Measurements from ENCODE around the gene LTB4R2.

LTB4R2 gene

DNA sequence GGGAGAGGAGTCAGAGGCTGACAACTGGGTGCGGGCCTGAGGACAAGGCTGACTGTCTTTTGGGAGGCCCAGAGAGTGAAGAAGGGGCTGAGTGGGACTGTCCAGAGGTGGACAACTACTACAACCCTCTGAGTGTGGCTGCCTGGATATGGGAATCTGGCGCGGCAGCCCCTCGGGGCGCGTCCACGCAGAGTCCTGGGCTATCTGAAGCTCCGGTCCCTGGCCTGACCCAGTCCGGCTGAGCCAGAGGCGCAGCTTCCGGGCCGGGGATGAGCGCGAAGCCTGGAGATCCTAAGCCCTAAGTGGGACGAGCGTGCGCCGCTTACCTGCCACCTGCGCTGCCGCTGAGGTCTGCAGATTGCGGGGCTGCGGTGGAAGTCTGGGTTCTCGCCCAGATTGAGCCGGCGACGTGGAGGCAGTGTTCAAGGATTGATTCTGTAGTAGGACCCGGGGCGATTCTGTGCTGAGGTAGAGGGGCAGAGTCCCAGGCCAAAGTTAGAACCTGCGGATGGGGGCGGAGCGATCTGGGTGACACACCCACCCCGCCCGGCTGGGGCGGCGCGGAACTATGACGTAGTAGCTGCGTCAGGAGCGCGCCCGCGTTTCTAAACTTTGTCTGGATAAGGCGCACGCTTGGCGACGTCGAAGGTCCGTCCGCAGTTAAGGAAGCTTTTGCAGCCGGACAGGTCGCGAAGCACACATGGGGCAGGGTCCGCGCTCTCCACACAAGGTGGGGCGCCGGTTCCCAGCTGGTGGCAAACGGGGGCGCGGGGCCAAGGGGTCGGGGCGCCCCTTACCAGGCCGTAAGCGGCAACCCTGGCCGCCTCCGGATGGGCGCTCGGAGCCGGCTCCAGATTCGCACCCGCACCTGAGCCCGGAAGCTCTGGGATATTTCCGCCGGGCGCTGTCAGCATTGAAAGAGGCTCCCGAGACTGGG lies 10.4 kb upstream of the LTB4R2 start, which contains the start of the genes DHRS1 and NOP9:
TSS of gene DHRS1 (minus strand) at position 526 of the 937 bp plus-strand sequence. CDS start 674 bp downstream, outside the sequence.
TSS of gene NOP9 (plus strand) at position 596 of the 937 bp plus-strand sequence. CDS start at position 701, 105 bp downstream.
- peak; percentile 83 to 88 for DNase-seq (ENCODE audit: low read depth in 2 of 2)

DNA sequence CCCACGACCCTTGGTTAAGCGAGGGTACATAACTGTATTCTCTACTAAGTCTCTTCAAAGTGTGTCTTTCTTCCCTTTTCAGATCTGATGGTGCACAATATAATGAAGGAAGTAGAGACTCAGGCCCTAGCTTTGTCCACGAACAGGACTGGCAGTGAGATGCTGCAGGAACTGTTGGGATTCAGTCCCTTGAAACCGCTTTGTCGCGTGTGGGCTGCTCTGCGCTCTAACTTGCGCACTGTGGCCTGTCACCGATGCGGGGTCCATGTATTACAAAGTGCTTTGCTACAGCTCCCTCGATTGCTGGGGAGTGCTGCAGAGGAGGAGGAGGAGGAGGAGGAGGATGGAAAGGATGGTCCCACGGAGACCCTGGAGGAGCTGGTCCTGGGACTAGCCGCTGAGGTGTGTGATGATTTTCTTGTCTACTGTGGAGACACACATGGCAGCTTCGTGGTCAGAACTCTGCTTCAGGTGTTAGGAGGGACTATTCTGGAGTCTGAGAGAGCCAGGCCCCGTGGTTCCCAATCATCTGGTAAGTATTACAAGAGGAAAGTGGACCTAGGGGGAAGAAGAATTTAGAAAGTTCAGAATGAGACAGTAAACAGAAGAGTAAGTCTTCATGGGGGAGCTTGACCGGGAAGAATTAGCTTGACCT lies 9.5 kb upstream of the LTB4R2 start:
- DNase-seq (ENCODE audit: low read depth in 2 of 2): no peak

DNA sequence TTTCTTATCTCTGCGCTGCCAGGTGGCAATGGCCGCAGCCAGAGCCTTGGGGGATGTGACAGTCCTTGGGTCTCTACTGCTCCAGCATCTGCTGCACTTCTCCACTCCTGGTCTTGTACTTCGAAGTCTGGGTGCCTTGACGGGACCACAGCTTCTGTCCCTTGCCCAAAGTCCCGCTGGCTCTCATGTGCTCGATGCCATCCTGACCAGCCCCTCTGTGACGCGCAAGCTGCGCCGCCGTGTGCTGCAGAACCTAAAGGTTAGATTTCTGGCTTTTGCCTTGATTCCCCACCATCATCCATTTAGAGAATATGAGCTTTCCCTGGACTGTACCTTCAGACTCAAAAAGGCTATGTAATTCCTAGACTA lies 5.9 kb upstream of the LTB4R2 start:
- no peak for DNase-seq (ENCODE audit: low read depth in 2 of 2)

DNA sequence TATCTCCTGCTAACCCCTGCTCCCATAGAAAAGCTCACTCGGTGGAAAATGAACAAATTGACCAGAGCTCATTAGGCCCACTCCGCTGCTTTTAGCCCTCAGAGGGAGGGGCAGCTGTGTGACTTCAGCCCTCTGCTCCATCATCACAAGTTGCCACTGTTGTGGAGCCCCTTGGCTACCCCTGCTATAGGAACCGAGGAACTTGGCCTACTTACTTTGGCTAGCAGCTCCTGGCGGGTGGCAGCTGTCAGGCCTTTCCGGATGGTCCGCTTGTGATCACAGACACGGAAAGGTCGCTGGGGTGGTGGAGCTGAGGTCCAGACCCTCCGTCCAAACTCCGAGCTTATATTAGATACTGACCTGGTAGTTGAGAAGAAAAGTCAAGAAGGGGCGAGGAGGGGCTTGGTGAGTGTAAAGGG lies 2.8 kb upstream of the LTB4R2 start:
- no peak for DNase-seq (ENCODE audit: low read depth in 2 of 2)

DNA sequence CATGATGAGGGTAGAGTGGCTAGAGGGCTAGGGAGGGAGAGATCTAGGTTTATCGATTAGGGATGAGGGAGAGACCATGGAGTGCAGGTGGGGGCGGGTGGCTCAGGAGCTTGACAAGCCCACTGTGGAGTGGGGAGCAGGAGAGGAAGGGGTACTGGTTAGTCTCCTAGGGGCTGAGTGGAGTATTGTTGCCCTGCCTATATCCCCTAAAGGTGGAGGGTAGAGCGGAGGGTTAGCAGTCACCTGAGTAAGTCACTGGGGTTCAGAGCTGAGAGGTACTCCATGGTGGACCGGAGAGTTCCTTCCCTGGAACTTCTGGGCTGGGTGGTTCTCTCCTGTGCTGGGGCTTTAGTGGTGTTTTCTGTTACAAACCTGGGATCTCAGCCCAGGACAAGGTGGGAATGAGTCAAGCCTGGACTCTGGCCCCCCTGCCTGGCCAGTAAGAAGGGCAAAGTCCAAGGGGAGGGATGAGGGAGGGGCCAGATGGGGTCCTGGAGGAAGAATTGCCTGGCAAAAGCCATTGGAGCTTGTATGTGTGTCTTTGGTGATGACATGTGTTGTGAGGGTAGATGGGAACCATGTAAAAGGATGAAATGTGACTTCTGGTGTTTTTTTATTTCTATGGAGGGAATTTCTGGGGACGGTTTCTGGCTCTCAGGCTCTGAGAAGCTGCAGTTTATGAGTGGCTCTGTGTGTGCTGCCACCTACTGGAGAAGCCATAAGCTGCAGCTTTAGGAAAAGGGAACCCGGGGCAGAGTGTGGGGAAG lies 2.2 kb upstream of the LTB4R2 start, which contains the start of gene CIDEB:
TSS of gene CIDEB (minus strand) at position 403 of the 767 bp plus-strand sequence. CDS start at position 284, 119 bp downstream.
- peak in 1 of 2 donors; percentile 49 for DNase-seq (ENCODE audit: low read depth in 2 of 2)

DNA sequence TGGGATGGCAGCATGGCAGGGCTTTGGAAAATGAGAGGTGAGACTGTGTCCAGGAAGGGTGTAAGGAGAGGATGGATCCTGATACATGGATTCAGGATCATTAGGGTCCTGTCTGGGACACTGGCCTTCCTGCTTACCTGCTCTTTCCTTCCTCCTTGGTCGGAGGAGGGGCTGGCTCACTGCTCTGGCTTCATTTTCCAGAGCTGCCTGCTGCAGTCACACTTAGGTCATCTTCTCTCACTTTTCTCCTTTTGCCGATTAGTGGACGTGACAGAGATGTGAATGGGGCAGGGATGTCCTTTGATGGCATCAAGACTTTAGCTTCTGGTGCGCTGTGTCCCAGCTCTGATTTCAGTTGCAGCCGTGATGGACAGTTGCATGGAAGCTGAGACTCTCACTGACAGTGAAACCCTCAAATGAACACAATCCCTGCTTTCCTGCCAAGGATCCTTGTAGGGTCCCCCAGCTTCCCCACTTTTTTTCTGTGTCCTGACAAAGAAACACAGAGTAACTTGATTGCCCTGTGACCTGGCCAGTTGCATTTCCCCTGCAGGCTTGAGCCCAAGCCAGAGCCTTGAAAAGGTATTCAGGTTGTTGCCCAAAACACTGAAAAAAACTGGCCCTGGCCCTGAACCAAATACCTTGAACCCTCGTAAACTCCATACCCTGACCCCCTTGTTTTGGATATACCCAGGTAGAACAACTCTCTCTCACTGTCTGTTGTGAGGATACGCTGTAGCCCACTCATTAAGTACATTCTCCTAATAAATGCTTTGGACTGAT lies 1.4 kb upstream of the LTB4R2 start:
- no peak for DNase-seq (ENCODE audit: low read depth in 2 of 2)

DNA sequence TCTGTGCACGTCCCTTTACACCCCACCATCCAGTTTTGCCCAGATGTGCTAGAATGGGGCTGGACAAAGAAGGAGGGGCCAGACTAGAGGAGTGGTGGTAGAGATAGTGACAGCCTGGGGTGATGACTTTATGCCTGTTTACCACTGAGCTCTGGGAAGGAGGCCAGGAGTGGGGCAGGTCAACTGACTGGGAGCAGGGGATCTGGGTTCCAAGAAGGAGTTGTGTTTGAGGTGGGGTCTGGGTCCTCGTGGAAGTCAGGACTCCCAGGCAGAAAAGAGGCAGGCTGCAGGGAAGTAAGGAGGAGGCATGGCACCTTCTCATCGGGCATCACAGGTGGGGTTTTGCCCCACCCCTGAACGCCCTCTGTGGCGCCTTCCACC lies 315 bp downstream of the LTB4R2 start:
- no peak for DNase-seq (ENCODE audit: low read depth in 2 of 2)

DNA sequence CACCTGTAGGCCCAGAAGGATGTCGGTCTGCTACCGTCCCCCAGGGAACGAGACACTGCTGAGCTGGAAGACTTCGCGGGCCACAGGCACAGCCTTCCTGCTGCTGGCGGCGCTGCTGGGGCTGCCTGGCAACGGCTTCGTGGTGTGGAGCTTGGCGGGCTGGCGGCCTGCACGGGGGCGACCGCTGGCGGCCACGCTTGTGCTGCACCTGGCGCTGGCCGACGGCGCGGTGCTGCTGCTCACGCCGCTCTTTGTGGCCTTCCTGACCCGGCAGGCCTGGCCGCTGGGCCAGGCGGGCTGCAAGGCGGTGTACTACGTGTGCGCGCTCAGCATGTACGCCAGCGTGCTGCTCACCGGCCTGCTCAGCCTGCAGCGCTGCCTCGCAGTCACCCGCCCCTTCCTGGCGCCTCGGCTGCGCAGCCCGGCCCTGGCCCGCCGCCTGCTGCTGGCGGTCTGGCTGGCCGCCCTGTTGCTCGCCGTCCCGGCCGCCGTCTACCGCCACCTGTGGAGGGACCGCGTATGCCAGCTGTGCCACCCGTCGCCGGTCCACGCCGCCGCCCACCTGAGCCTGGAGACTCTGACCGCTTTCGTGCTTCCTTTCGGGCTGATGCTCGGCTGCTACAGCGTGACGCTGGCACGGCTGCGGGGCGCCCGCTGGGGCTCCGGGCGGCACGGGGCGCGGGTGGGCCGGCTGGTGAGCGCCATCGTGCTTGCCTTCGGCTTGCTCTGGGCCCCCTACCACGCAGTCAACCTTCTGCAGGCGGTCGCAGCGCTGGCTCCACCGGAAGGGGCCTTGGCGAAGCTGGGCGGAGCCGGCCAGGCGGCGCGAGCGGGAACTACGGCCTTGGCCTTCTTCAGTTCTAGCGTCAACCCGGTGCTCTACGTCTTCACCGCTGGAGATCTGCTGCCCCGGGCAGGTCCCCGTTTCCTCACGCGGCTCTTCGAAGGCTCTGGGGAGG lies 985 bp downstream of the LTB4R2 start, which contains the start of gene LTB4R:
TSS of gene LTB4R (plus strand) at position 857 of the 959 bp plus-strand sequence. CDS start 4,150 bp downstream, outside the sequence.
- peak in 1 of 2 donors; percentile 44 for DNase-seq (ENCODE audit: low read depth in 2 of 2)

DNA sequence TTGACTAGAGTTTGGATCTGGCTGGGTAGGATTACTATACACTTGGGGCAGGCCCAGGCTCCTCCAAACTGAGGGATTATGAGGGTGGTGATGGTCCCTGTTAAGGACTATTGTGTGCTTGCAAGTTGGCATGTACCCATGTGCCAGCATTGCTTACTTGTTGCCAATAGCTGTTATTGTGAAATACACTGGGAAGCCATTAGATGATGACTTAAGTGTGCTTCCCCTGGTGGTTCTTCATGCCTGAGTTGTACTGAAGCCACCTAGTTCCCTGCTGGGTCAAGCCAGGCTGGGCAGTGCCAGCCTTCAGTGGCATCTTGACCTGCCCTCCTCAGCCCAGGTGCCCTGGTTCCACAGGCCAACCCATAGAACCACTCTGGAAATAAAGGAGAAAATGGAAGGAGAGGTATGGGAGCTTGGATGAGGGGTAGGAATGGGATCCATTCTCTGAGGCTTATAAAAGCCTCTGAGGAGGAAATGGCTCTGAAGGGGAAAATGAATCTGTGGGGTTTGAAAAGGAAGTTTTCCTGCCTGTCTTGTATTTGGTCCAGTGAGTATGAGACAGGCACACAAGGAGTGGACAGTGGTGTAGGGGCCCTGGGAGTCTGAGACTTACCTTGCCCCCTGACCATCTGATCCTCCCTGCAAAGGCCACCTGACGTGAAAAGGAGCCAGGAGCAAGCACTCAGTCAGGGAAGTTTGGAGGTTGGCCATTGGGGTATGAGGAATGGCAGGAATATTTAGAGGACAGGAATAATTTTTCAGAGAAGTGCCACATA lies 2.1 kb downstream of the LTB4R2 start:
- DNase-seq (ENCODE audit: low read depth in 2 of 2): no peak

DNA sequence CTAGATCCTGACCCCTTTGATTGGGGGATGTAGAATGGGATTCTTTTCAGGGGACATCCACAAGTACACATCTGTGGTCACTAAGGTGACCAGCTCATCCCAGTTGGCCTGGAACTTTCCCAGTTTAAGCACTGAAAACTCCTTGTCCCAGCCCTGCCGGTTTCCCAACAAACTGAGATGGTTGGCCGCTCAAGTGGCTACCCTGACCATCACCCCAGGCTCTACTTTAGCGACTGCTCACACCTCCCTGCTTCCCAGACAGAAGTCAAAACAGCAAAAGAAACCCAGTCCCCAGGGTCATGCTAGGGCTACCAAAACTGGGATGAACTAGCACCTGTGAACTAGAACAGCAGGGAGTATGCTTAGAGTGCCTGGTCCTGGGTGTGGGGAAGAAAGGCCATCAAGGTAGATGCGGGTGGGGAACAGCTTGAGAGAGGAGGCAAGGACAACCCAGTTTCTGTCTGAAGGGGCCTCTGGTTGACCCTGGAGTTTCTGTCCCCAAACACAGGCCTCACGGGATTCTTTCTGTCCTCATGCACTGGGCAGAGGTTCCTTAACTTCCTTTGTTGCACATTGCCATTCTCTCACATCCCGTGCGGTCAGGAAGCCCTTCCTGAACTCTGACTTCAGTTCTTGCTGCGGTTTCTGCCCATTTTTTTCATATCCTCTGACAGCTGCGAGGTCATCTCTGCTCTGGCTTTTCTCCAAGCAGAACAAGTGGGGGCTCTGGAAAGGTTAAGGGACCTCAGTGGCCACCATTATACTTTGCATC lies 3.0 kb downstream of the LTB4R2 start:
- DNase-seq (ENCODE audit: low read depth in 2 of 2): no peak

DNA sequence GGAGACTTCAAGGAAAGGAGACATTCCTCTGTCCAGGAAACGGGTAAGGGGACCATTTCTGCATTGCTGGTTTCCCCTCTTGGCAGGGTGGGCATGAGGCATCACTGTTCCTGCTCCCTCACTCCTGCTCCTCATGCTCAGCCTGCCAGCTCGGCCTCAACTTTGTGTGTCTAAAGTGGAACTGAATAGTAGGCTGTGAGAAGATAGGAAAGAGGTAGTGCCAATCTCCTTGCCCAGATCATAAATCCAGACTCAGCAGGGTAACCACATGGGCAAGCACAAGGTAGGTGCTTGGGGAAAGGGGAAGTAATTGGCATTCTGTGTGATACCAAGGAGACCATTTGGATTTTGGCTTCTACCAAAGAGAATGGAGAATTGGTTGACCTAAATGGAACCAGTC lies 4.0 kb downstream of the LTB4R2 start:
- no peak for DNase-seq (ENCODE audit: low read depth in 2 of 2)

DNA sequence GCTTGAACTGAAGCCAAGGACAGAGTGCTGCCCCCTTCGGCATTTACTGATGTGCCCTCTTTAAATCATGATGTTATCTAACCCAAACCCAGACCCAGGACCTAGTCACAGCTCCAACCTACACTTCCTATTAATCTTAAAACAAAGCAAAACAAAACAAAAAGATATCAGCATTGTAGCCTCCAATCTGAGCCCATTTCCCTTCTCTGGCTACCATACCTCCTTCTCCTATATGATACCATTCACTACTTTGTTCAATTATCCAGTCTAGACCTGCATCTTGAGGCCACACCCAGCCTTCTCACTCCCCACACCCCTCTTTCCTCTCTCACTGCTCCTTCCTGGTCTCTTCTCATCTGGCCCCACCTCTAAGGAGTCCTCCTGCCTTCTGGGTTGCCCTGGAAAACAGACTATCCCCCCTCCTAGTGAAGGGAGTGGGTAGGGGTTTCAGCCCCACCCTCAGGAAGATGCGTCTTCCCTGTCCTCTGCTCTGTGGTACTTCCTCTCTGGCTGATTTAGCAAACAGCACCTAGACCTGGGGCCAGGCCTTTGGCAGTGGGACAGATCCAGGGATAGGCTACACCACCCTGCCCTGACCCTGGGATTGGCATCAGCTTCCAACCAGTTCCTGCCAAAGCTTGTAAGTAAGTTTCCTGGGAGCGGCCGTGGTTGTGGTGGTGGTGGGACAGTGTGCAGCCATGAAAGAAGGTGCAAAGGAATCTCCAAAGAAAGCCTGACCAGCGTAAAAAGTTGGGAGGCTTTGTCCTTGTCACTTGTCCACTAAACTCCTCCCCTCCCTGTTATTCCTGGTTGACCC lies 4.6 kb downstream of the LTB4R2 start:
- no peak for DNase-seq (ENCODE audit: low read depth in 2 of 2)

DNA sequence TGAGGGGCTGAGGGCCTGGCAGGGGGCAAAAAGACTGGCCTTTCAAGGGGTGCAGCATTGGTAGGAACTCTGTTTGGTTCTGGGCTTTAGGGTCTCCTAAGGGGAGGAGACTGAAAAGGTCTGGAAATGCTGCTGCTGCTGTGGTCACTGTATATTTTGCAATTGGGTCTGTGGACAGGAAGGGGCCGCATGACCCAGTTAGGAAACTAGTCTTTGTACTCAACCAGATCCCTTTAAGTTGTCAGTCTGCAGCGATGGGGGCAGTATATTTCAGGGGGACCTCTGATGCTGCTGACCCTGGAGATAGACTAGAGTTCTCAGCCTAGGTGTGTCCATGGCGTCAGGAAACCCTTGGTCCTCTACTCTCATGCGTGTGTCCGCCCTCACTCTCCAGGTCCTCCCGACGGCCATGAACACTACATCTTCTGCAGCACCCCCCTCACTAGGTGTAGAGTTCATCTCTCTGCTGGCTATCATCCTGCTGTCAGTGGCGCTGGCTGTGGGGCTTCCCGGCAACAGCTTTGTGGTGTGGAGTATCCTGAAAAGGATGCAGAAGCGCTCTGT lies 5.4 kb downstream of the LTB4R2 start:
- DNase-seq (ENCODE audit: low read depth in 2 of 2): no peak

DNA sequence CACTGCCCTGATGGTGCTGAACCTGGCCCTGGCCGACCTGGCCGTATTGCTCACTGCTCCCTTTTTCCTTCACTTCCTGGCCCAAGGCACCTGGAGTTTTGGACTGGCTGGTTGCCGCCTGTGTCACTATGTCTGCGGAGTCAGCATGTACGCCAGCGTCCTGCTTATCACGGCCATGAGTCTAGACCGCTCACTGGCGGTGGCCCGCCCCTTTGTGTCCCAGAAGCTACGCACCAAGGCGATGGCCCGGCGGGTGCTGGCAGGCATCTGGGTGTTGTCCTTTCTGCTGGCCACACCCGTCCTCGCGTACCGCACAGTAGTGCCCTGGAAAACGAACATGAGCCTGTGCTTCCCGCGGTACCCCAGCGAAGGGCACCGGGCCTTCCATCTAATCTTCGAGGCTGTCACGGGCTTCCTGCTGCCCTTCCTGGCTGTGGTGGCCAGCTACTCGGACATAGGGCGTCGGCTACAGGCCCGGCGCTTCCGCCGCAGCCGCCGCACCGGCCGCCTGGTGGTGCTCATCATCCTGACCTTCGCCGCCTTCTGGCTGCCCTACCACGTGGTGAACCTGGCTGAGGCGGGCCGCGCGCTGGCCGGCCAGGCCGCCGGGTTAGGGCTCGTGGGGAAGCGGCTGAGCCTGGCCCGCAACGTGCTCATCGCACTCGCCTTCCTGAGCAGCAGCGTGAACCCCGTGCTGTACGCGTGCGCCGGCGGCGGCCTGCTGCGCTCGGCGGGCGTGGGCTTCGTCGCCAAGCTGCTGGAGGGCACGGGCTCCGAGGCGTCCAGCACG lies 6.1 kb downstream of the LTB4R2 start:
- DNase-seq (ENCODE audit: low read depth in 2 of 2): no peak

DNA sequence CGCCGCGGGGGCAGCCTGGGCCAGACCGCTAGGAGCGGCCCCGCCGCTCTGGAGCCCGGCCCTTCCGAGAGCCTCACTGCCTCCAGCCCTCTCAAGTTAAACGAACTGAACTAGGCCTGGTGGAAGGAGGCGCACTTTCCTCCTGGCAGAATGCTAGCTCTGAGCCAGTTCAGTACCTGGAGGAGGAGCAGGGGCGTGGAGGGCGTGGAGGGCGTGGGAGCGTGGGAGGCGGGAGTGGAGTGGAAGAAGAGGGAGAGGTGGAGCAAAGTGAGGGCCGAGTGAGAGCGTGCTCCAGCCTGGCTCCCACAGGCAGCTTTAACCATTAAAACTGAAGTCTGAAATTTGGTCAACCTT lies 6.6 kb downstream of the LTB4R2 start:
- no peak for DNase-seq (ENCODE audit: low read depth in 2 of 2)
